C4-2B (cell line): ENCODE data around the gene DUSP10.

Experiments
- ZFX ChIP-seq: fragments of 450-650 bp; IDR thresholded peaks from 2 replicates; pipeline ENCODE4 v1.6.1; 2017
- TF ChIP-seq, protein P1 (sequence below): fragments of 450-650 bp; conservative IDR thresholded peaks from 2 replicates; pipeline ENCODE4 v1.5.1; 2017; ENCODE audit warnings: mild to moderate bottlenecking

DNA sequence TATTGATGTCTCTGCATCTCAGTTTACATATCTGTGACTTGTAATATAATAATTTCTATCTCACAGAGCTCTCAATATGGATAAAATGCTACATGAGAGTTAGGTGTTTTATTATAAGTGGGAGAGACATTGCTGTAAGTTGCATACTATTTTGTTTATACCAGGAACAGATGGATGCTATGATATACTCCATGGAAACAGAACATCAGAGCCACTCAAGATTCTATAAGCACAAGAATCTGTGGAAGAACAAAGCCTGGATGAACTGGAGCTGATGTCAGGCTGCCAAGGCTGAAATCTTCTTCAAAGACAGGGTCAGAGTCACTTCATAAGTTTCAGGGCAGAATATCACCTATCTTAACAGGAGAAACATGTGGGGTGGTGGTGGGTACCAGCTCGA is 30.2 kb downstream of the DUSP10 start:
- TF ChIP-seq, protein P1, sequence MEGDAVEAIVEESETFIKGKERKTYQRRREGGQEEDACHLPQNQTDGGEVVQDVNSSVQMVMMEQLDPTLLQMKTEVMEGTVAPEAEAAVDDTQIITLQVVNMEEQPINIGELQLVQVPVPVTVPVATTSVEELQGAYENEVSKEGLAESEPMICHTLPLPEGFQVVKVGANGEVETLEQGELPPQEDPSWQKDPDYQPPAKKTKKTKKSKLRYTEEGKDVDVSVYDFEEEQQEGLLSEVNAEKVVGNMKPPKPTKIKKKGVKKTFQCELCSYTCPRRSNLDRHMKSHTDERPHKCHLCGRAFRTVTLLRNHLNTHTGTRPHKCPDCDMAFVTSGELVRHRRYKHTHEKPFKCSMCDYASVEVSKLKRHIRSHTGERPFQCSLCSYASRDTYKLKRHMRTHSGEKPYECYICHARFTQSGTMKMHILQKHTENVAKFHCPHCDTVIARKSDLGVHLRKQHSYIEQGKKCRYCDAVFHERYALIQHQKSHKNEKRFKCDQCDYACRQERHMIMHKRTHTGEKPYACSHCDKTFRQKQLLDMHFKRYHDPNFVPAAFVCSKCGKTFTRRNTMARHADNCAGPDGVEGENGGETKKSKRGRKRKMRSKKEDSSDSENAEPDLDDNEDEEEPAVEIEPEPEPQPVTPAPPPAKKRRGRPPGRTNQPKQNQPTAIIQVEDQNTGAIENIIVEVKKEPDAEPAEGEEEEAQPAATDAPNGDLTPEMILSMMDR: no peak
- TF ChIP-seq ZFX: no peak
